Measurements from ENCODE around the gene DAB2. TPM values are rescaled to one million over a fixed set of nuclear protein-coding genes. Genes with fewer than 3 reads are reported as not detected.

The DAB2 gene
- total and polyA plus RNA-seq, 2 experiments from 2014 or later = 266 to 533 TPM

GRCh38 chr5:39459907-39460306 lies 35.1 kb upstream of the DAB2 start:
- Histone ChIP-seq H3K4me1 (ENCODE audit: insufficient read depth) (no peaks in the 10 kb centered on the region), H3F3A (ENCODE audit: insufficient read depth) (no peaks in the 10 kb centered on the region), H3K27me3 (replicated peaks; ENCODE audit: insufficient read depth) (no peaks in the 10 kb centered on the region), H3K4me3 (no peak overlapping the region), H3K9me3 (ENCODE audit: low read depth) (no peaks in the 10 kb centered on the region), H3K36me3 (ENCODE audit: low read depth) (no peaks in the 10 kb centered on the region), H3K4me2 (ENCODE audit: unreplicated experiment) (no peak overlapping the region), H3K9ac (no peak overlapping the region), H4K20me1 (ENCODE audit: insufficient read depth) (no peaks in the 10 kb centered on the region), H3K9me2 (ENCODE audit: insufficient read depth) (no peaks in the 10 kb centered on the region), H3K27ac (no peak overlapping the region), H3K79me2 (ENCODE audit: insufficient read depth) (no peaks in the 10 kb centered on the region), H2AFZ (0 out of 2 replicates have a peak overlapping the region, but pooled peaks have one; percentile 17)
- no peak for TF ChIP-seq EZH2 (IDR thresholded peaks at IDR 0.05; ENCODE audit: insufficient read depth, poor library complexity, severe bottlenecking)
- TF ChIP-seq EZH2phosphoT487 (IDR thresholded peaks at IDR 0.05; ENCODE audit: insufficient read depth, low read depth) = no peak
- in situ Hi-C loops (cut with MboI) = no loop called here
- DNase-seq = no peak

- TF ChIP-seq EZH2phosphoT487 (IDR thresholded peaks at IDR 0.05; ENCODE audit: insufficient read depth, low read depth) (no peak), EZH2 (IDR thresholded peaks at IDR 0.05; ENCODE audit: insufficient read depth, poor library complexity, severe bottlenecking) (no peak)
- no peak overlapping the region for H3K4me2 ChIP-seq (ENCODE audit: unreplicated experiment)
- no peaks in the 10 kb centered on the region for H3K79me2 ChIP-seq (ENCODE audit: insufficient read depth)
- no peaks in the 10 kb centered on the region for H3K36me3 ChIP-seq (ENCODE audit: low read depth)
- DNase-seq = no peak
- no peaks in the 10 kb centered on the region for H4K20me1 ChIP-seq (ENCODE audit: insufficient read depth)
- H2AFZ ChIP-seq = no peak overlapping the region
- H3K4me1 ChIP-seq (ENCODE audit: insufficient read depth) = 0 out of 2 replicates have a peak, but pooled peaks cover 5% of the 10 kb centered on the region
- H3K27me3 ChIP-seq (replicated peaks; ENCODE audit: insufficient read depth) = no peaks in the 10 kb centered on the region
- H3K4me3 ChIP-seq = no peak overlapping the region
- no peaks in the 10 kb centered on the region for H3K9me2 ChIP-seq (ENCODE audit: insufficient read depth)
- no peaks in the 10 kb centered on the region for H3F3A ChIP-seq (ENCODE audit: insufficient read depth)
- no peak overlapping the region for H3K27ac ChIP-seq
- in situ Hi-C loops (cut with MboI) = no loop called here
- no peaks in the 10 kb centered on the region for H3K9me3 ChIP-seq (ENCODE audit: low read depth)
- 92 to 94% methylated on average over 3 of the region's 3 CpGs for WGBS, 2 experiments (ENCODE audit: low coverage in 1 of 2, low lambda C conversion rate in 2 of 2, missing lambda C conversion rate in 2 of 2)
- H3K9ac ChIP-seq = no peak overlapping the region
Observed at GRCh38 chr5:39459071-39459470, 34.3 kb upstream of the DAB2 start.

- H3K79me2 ChIP-seq (ENCODE audit: insufficient read depth) = no peaks in the 10 kb centered on the region
- no peak overlapping the region for H2AFZ ChIP-seq
- H3K27ac ChIP-seq = no peak overlapping the region
- no peaks in the 10 kb centered on the region for H3K27me3 ChIP-seq (replicated peaks; ENCODE audit: insufficient read depth)
- no peak overlapping the region for H3K4me2 ChIP-seq (ENCODE audit: unreplicated experiment)
- WGBS, 2 experiments (ENCODE audit: low coverage in 1 of 2, low lambda C conversion rate in 2 of 2, missing lambda C conversion rate in 2 of 2) = 88 to 89% methylated on average over 7 of the region's 7 CpGs
- H4K20me1 ChIP-seq (ENCODE audit: insufficient read depth) = no peaks in the 10 kb centered on the region
- no peak overlapping the region for H3K9ac ChIP-seq
- TF ChIP-seq EZH2 (IDR thresholded peaks at IDR 0.05; ENCODE audit: insufficient read depth, poor library complexity, severe bottlenecking) (no peak), EZH2phosphoT487 (IDR thresholded peaks at IDR 0.05; ENCODE audit: insufficient read depth, low read depth) (no peak)
- no peak overlapping the region for H3K4me3 ChIP-seq
- in situ Hi-C loops (cut with MboI) = no loop called here
- H3F3A ChIP-seq (ENCODE audit: insufficient read depth) = peaks cover 13% of the 10 kb centered on the region; the same call in 1 of the 2 replicates
- H3K36me3 ChIP-seq (ENCODE audit: low read depth) = no peaks in the 10 kb centered on the region
- no peaks in the 10 kb centered on the region for H3K9me3 ChIP-seq (ENCODE audit: low read depth)
- no peak for DNase-seq
- no peaks in the 10 kb centered on the region for H3K9me2 ChIP-seq (ENCODE audit: insufficient read depth)
- H3K4me1 ChIP-seq (ENCODE audit: insufficient read depth) = peaks cover 34% of the 10 kb centered on the region
Observed at GRCh38 chr5:39455645-39456044, 30.9 kb upstream of the DAB2 start.

GRCh38 chr5:39453606-39454005 lies 28.8 kb upstream of the DAB2 start:
- DNase-seq = peak; percentile 56
- in situ Hi-C loops (cut with MboI) = no loop called here
- Histone ChIP-seq H2AFZ (no peak overlapping the region), H3K9ac (no peak overlapping the region), H3K79me2 (ENCODE audit: insufficient read depth) (no peaks in the 10 kb centered on the region), H3K27me3 (replicated peaks; ENCODE audit: insufficient read depth) (no peaks in the 10 kb centered on the region), H3F3A (ENCODE audit: insufficient read depth) (peaks cover 13% of the 10 kb centered on the region; the same call in 1 of the 2 replicates), H3K4me1 (ENCODE audit: insufficient read depth) (peaks cover 34% of the 10 kb centered on the region), H3K9me3 (ENCODE audit: low read depth) (no peaks in the 10 kb centered on the region), H3K9me2 (ENCODE audit: insufficient read depth) (no peaks in the 10 kb centered on the region), H4K20me1 (ENCODE audit: insufficient read depth) (no peaks in the 10 kb centered on the region), H3K27ac (peak overlapping the region; percentile 47), H3K36me3 (ENCODE audit: low read depth) (no peaks in the 10 kb centered on the region), H3K4me3 (no peak overlapping the region), H3K4me2 (ENCODE audit: unreplicated experiment) (peak overlapping the region; percentile 55)
- TF ChIP-seq EZH2phosphoT487 (IDR thresholded peaks at IDR 0.05; ENCODE audit: insufficient read depth, low read depth) (no peak), EZH2 (IDR thresholded peaks at IDR 0.05; ENCODE audit: insufficient read depth, poor library complexity, severe bottlenecking) (no peak)

GRCh38 chr5:39452846-39453245 lies 28.1 kb upstream of the DAB2 start:
- H3K4me1 ChIP-seq (ENCODE audit: insufficient read depth) = peaks cover 36% of the 10 kb centered on the region
- peak; percentile 54 for DNase-seq
- TF ChIP-seq EZH2phosphoT487 (IDR thresholded peaks at IDR 0.05; ENCODE audit: insufficient read depth, low read depth) (no peak), EZH2 (IDR thresholded peaks at IDR 0.05; ENCODE audit: insufficient read depth, poor library complexity, severe bottlenecking) (no peak)
- H3K9me3 ChIP-seq (ENCODE audit: low read depth) = no peaks in the 10 kb centered on the region
- 91 to 92% methylated on average over 2 of the region's 2 CpGs for WGBS, 2 experiments (ENCODE audit: low coverage in 1 of 2, low lambda C conversion rate in 2 of 2, missing lambda C conversion rate in 2 of 2)
- H2AFZ ChIP-seq = no peak overlapping the region
- peaks cover 18% of the 10 kb centered on the region; the same call in 1 of the 2 replicates for H3F3A ChIP-seq (ENCODE audit: insufficient read depth)
- H3K36me3 ChIP-seq (ENCODE audit: low read depth) = no peaks in the 10 kb centered on the region
- H4K20me1 ChIP-seq (ENCODE audit: insufficient read depth) = no peaks in the 10 kb centered on the region
- in situ Hi-C loops (cut with MboI) = no loop called here
- no peak overlapping the region for H3K4me3 ChIP-seq
- no peaks in the 10 kb centered on the region for H3K27me3 ChIP-seq (replicated peaks; ENCODE audit: insufficient read depth)
- peak overlapping the region; percentile 47 for H3K27ac ChIP-seq
- H3K9me2 ChIP-seq (ENCODE audit: insufficient read depth) = no peaks in the 10 kb centered on the region
- peak overlapping the region; percentile 55 for H3K4me2 ChIP-seq (ENCODE audit: unreplicated experiment)
- no peak overlapping the region for H3K9ac ChIP-seq
- H3K79me2 ChIP-seq (ENCODE audit: insufficient read depth) = no peaks in the 10 kb centered on the region
